NOMO-1 treated with dmso at 0.1 percent for 144 hours (cell line): ENCODE results near the gene POLD2.
"Not testable (repeated sequence)": the region's sequence is repeated elsewhere in the genome, so short reads cannot be mapped to it uniquely, and the experiment has no call there.

Experiments used
- DNase-seq: peaks from one replicate; lab custom pipeline; 2025; ENCODE audit not compliant: unreplicated experiment; lab: John Stamatoyannopoulos, UW

Gene POLD2

GRCh38 chr7:44123190-44124003, at the start of gene POLD2:
Gene POLD2, minus strand, starts transcription at chr7:44123548. Its CDS starts 1,495 bp downstream, at chr7:44122053.
- DNase-seq: peak; percentile 97

GRCh38 chr7:44172803-44173424, 49.6 kb upstream of the POLD2 start:
- DNase-seq: no peak

GRCh38 chr7:44172352-44172751, 49.0 kb upstream of the POLD2 start:
- no peak for DNase-seq

- not testable (repeated sequence) for DNase-seq
These were observed 48.6 kb upstream of the POLD2 start for GRCh38 chr7:44171901-44172300.

- DNase-seq: no peak
These were observed 44.6 kb upstream of the POLD2 start for GRCh38 chr7:44167920-44168319.

GRCh38 chr7:44163591-44163990, 40.2 kb upstream of the POLD2 start:
- DNase-seq: no peak

- no peak for DNase-seq
These were observed 39.5 kb upstream of the POLD2 start for GRCh38 chr7:44162785-44163395.

- DNase-seq: no peak
These were observed 38.8 kb upstream of the POLD2 start for GRCh38 chr7:44162179-44162578.

GRCh38 chr7:44161371-44161770, 38.0 kb upstream of the POLD2 start:
- no peak for DNase-seq

GRCh38 chr7:44159824-44160630, 36.7 kb upstream of the POLD2 start:
- DNase-seq: no peak

GRCh38 chr7:44158873-44159631, 35.7 kb upstream of the POLD2 start:
- DNase-seq: no peak

GRCh38 chr7:44158096-44158872, 34.9 kb upstream of the POLD2 start:
- DNase-seq: no peak

GRCh38 chr7:44157116-44158080, 34.0 kb upstream of the POLD2 start:
- no peak for DNase-seq

GRCh38 chr7:44156453-44157010, 33.2 kb upstream of the POLD2 start:
- no peak for DNase-seq

- DNase-seq: no peak
These were observed 32.1 kb upstream of the POLD2 start for GRCh38 chr7:44155191-44156185.

GRCh38 chr7:44154703-44155102, 31.4 kb upstream of the POLD2 start:
- DNase-seq: no peak

- no peak for DNase-seq
These were observed 30.6 kb upstream of the POLD2 start for GRCh38 chr7:44153948-44154335.
